Inflammatory macrophage (primary cell): ENCODE results near the gene PIK3CD.

Source experiments
- DNase-seq, 2 donors: peaks; one replicate each; pipeline ENCODE4 v3.0.0-alpha.2; 2020 to 2022
- total RNA-seq, 18 experiments: gene quantifications; one replicate each; lab custom pipeline; 2026; ENCODE audit warnings: mixed read lengths in 6 of 18, inconsistent platforms in 2 of 18; lab: John Stamatoyannopoulos, UW

Gene PIK3CD
- total RNA-seq: 65.1 to 361 (median 134) reads per million in 18 experiments

GRCh38 chr1:9651565-9652378 is at the start of gene PIK3CD:
Gene PIK3CD (plus strand): TSS chr1:9651731. CDS start chr1:9710456, 58,725 bp downstream.
- DNase-seq: peak; percentile 64 to 81

- DNase-seq: no peak
These were observed 49.4 kb upstream of the PIK3CD start for GRCh38 chr1:9601942-9602793.

GRCh38 chr1:9602794-9603167 is 48.8 kb upstream of the PIK3CD start:
- no peak for DNase-seq

GRCh38 chr1:9603307-9603706 is 48.2 kb upstream of the PIK3CD start:
- no peak for DNase-seq

- no peak for DNase-seq
These were observed 47.5 kb upstream of the PIK3CD start for GRCh38 chr1:9603766-9604753.

- no peak for DNase-seq
These were observed 46.7 kb upstream of the PIK3CD start for GRCh38 chr1:9604836-9605235.

- DNase-seq: no peak
These were observed 45.5 kb upstream of the PIK3CD start for GRCh38 chr1:9605946-9606455.

- no peak for DNase-seq
These were observed 45.1 kb upstream of the PIK3CD start for GRCh38 chr1:9606458-9606857.

- DNase-seq: no peak
These were observed 44.6 kb upstream of the PIK3CD start for GRCh38 chr1:9606948-9607347.

GRCh38 chr1:9607352-9607751 is 44.2 kb upstream of the PIK3CD start:
- no peak for DNase-seq

- no peak for DNase-seq
These were observed 41.5 kb upstream of the PIK3CD start for GRCh38 chr1:9609998-9610397.

- DNase-seq: no peak
These were observed 41.0 kb upstream of the PIK3CD start for GRCh38 chr1:9610548-9610947.

- no peak for DNase-seq
These were observed 39.8 kb upstream of the PIK3CD start for GRCh38 chr1:9611716-9612115.

- DNase-seq: no peak
These were observed 39.2 kb upstream of the PIK3CD start for GRCh38 chr1:9612162-9612845.

- DNase-seq: no peak
These were observed 38.5 kb upstream of the PIK3CD start for GRCh38 chr1:9612871-9613624.

GRCh38 chr1:9613625-9614299 is 37.8 kb upstream of the PIK3CD start:
- no peak for DNase-seq

GRCh38 chr1:9615316-9616063 is 36.0 kb upstream of the PIK3CD start:
- DNase-seq: peak; percentile 64 to 67

- DNase-seq: no peak
These were observed 32.4 kb upstream of the PIK3CD start for GRCh38 chr1:9618909-9619679.

- DNase-seq: no peak
These were observed 30.5 kb upstream of the PIK3CD start for GRCh38 chr1:9621032-9621431.
